A673 (cell line): ENCODE measurements around the gene CAMK2A.
"Not testable (repeated sequence)": the region's sequence is repeated elsewhere in the genome, so short reads cannot be mapped to it uniquely, and the experiment has no call there.

Experiments used
- EZH2 ChIP-seq: fragments of 200-600 bp; sonication (generic); IDR thresholded peaks from 2 replicates; pipeline ENCODE4 v1.6.1; 2017; ENCODE audit warnings: borderline replicate concordance, low read depth, mild to moderate bottlenecking, mixed read lengths, antibody characterized with exemption, low read length; ENCODE audit not compliant: poor library complexity, severe bottlenecking
- TF ChIP-seq, protein P1 (sequence below): fragments of 300-800, 200-600 bp; sonication (generic); conservative IDR thresholded peaks from 2 replicates; pipeline ENCODE4 v1.5.1; 2017; ENCODE audit warnings: low read depth, mild to moderate bottlenecking, antibody characterized with exemption, low read length, moderate library complexity, mixed read lengths

DNA sequence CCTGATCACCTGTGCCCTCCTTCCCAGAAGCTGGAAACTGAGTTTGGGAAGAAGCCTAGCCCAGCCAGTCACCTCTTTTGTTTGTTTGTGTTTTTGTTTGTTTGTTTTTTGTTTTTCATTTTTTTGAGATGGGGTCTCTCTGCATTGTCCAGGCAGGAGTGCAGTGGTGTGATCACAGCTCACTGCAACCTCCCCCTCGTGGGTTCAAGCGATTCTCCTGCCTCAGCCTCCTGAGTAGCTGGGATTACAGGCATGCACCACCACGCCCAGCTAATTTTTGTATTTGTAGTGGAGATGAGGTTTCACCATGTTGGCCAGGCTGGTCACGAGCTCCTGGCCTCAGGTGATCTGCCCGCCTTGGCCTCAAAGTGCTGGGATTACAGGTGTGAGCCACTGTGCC, 55.9 kb downstream of the CAMK2A start:
- not testable (repeated sequence) for TF ChIP-seq EZH2
- TF ChIP-seq, protein P1, sequence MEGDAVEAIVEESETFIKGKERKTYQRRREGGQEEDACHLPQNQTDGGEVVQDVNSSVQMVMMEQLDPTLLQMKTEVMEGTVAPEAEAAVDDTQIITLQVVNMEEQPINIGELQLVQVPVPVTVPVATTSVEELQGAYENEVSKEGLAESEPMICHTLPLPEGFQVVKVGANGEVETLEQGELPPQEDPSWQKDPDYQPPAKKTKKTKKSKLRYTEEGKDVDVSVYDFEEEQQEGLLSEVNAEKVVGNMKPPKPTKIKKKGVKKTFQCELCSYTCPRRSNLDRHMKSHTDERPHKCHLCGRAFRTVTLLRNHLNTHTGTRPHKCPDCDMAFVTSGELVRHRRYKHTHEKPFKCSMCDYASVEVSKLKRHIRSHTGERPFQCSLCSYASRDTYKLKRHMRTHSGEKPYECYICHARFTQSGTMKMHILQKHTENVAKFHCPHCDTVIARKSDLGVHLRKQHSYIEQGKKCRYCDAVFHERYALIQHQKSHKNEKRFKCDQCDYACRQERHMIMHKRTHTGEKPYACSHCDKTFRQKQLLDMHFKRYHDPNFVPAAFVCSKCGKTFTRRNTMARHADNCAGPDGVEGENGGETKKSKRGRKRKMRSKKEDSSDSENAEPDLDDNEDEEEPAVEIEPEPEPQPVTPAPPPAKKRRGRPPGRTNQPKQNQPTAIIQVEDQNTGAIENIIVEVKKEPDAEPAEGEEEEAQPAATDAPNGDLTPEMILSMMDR, result not testable (repeated sequence)
